Endothelial cell of umbilical vein (primary cell): ENCODE measurements around the gene NOLC1. TPM values are rescaled to one million over a fixed set of nuclear protein-coding genes. Genes with fewer than 3 reads are reported as not detected.

Experiments
- BruUV-seq: library from RNA; stranded (reverse); fragments of 400-500 nt; replicated peaks from 2 replicates; lab custom pipeline; 2021; lab: Mats Ljungman, UMichigan
- CTCF ChIA-PET: fragments of 300-600, 350-600 bp; sonication (Branson Sonifier 250); formaldehyde crosslinking; loops from one replicate; lab custom pipeline; 2021; ENCODE audit warnings: antibody characterized with exemption, inconsistent platforms; lab: Charles Lee
- POLR2A ChIA-PET: fragments of 300-600, 350-600 bp; sonication (Branson Sonifier 250); formaldehyde crosslinking; loops from one replicate; lab custom pipeline; 2021; ENCODE audit warnings: antibody characterized with exemption, inconsistent platforms; lab: Charles Lee
- DNase-seq: peaks from one replicate; pipeline ENCODE4 v3.0.0-alpha.2; 2011; ENCODE audit warnings: low read depth, low spot score
- FAIRE-seq: peaks from 2 replicates; lab custom pipeline; 2011; peaks lifted over from hg19 to GRCh38; lab: Jason Lieb, UNC
- H2AFZ ChIP-seq: 2 replicates; pipeline ENCODE4 v1.6.0; 2012; ENCODE audit warnings: low read depth, low read length, control low read depth, inconsistent platforms
- H3K27ac ChIP-seq: 2 replicates; pipeline ENCODE4 v1.5.1; 2011; ENCODE audit warnings: low read depth, mild to moderate bottlenecking, control low read depth, low read length, moderate library complexity; ENCODE audit not compliant: insufficient read depth
- H3K27me3 ChIP-seq, 2 experiments: 2 replicates each; pipeline versions ENCODE4 v1.6.0 to v1.6.1; 2011; ENCODE audit warnings: low read length in 2 of 2, mixed read lengths in 1 of 2; ENCODE audit not compliant: control insufficient read depth in 2 of 2, insufficient read depth in 2 of 2
- H3K36me3 ChIP-seq, 2 experiments: 2 replicates in 1 of 2; 3 replicates in 1 of 2; pipeline ENCODE4 v1.5.1; 2011; ENCODE audit warnings: low read length in 2 of 2, mild to moderate bottlenecking in 1 of 2, moderate library complexity in 1 of 2; ENCODE audit not compliant: control insufficient read depth in 2 of 2, insufficient read depth in 2 of 2; ENCODE audit errors: extremely low read depth in 1 of 2
- H3K4me1 ChIP-seq: 3 replicates; pipeline ENCODE4 v1.5.1; 2011; ENCODE audit warnings: mild to moderate bottlenecking, low read length; ENCODE audit not compliant: control insufficient read depth, insufficient read depth; ENCODE audit errors: extremely low read depth
- H3K4me2 ChIP-seq: 2 replicates; pipeline ENCODE4 v1.6.1; 2011; ENCODE audit warnings: low read length, control low read depth, mixed read lengths; ENCODE audit not compliant: insufficient read depth
- H3K4me3 ChIP-seq, 3 experiments: fragments of 200-600 bp in 1 of 3; sonication (generic), shearing (Covaris generic) in 1 of 3; replicated peaks in 1 of 3; 2 replicates each; pipeline ENCODE4 v1.5.1; 2011 to 2016; ENCODE audit warnings: control low read depth in 3 of 3, low read length in 3 of 3, mild to moderate bottlenecking in 2 of 3, inconsistent platforms in 1 of 3, low read depth in 1 of 3, moderate library complexity in 1 of 3; ENCODE audit not compliant: insufficient read depth in 1 of 3
- H3K79me2 ChIP-seq: 2 replicates; pipeline ENCODE4 v1.6.0; 2012; ENCODE audit warnings: low read length, inconsistent platforms; ENCODE audit not compliant: control insufficient read depth, insufficient read depth
- H3K9ac ChIP-seq: replicated peaks from 2 replicates; pipeline ENCODE3; 2011; ENCODE audit warnings: low read length, control low read depth; ENCODE audit not compliant: insufficient read depth; ENCODE audit errors: extremely low read depth
- H3K9me1 ChIP-seq: replicated peaks from 3 replicates; pipeline ENCODE4 v1.6.0; 2011; ENCODE audit warnings: mild to moderate bottlenecking, low read length; ENCODE audit not compliant: control insufficient read depth, insufficient read depth; ENCODE audit errors: extremely low read depth
- H3K9me3 ChIP-seq: replicated peaks from 2 replicates; pipeline ENCODE4 v1.5.1; 2012; ENCODE audit warnings: low read length, inconsistent platforms; ENCODE audit not compliant: control insufficient read depth, insufficient read depth
- H4K20me1 ChIP-seq: replicated peaks from 2 replicates; pipeline ENCODE3; 2011; ENCODE audit warnings: mild to moderate bottlenecking, low read length; ENCODE audit not compliant: control insufficient read depth, insufficient read depth; ENCODE audit errors: extremely low read depth
- EZH2 ChIP-seq: IDR thresholded peaks from 2 replicates; pipeline ENCODE4 v1.6.1; 2012; ENCODE audit warnings: borderline replicate concordance, low read depth, mild to moderate bottlenecking, moderate library complexity, low read length, inconsistent platforms; ENCODE audit not compliant: severe bottlenecking
- FOS ChIP-seq: IDR thresholded peaks from 2 replicates; pipeline ENCODE4 v1.6.1; 2011; ENCODE audit warnings: mild to moderate bottlenecking, low read length, moderate library complexity, borderline replicate concordance; ENCODE audit not compliant: insufficient read depth
- GATA2 ChIP-seq: IDR thresholded peaks from 2 replicates; pipeline ENCODE4 v1.7.0; 2011; ENCODE audit warnings: low read depth, mild to moderate bottlenecking, moderate library complexity, mixed read lengths, low read length; ENCODE audit not compliant: insufficient read length, insufficient read depth
- JUN ChIP-seq: IDR thresholded peaks from 2 replicates; pipeline ENCODE4 v1.6.1; 2011; ENCODE audit warnings: borderline replicate concordance, low read depth; ENCODE audit not compliant: insufficient read length, insufficient read depth
- MYC ChIP-seq: IDR thresholded peaks from one replicate; pipeline ENCODE4 v1.6.1; 2011; ENCODE audit warnings: mild to moderate bottlenecking, low read depth, low read length
- POLR2A ChIP-seq: IDR thresholded peaks from 2 replicates; pipeline ENCODE4 v1.6.1; 2012; ENCODE audit warnings: low read depth, mild to moderate bottlenecking, control low read depth, low read length
- POLR2AphosphoS5 ChIP-seq: IDR thresholded peaks from 2 replicates; pipeline ENCODE4 v1.6.1; 2012; ENCODE audit warnings: low read depth, mild to moderate bottlenecking, control low read depth, low read length, moderate library complexity; ENCODE audit not compliant: insufficient read depth
- dilution Hi-C: fragments of 300-500 bp; cut with MboI; formaldehyde crosslinking; loops from one replicate; pipeline ENCODE4 v1.15.0; 2019; ENCODE audit warnings: low sequenced_read_pairs; ENCODE audit not compliant: extremely low pct_ligation_motif_present
- intact Hi-C: fragments of 100-400 bp; cut with micrococcal nuclease; formaldehyde crosslinking; loops from one replicate; pipeline ENCODE4 v1.10.0; 2022
- polyA plus RNA-seq, 4 experiments: library from polyadenylated mRNA; depleted of rRNA in 3 of 4; stranded (reverse) in 3 of 4; unstranded in 1 of 4; fragments of >200 nt; gene quantifications; 2 replicates each; pipeline versions ENCODE4 v1.2.1 to v1.2.3, GENCODE V29; 2011 to 2012; ENCODE audit warnings: missing spikeins in 1 of 4
- total RNA-seq: library from RNA; stranded (reverse); gene quantifications from 2 replicates; pipeline ENCODE4 v1.2.3, GENCODE V29; 2021
- TF ChIP-seq, protein P1 (sequence below), 2 donors: IDR thresholded peaks; 1 replicate in 1 of 2; 2 replicates in 1 of 2; pipeline ENCODE4 v1.5.1; 2011; ENCODE audit warnings: low read length in 2 of 2, mild to moderate bottlenecking in 2 of 2, moderate library complexity in 2 of 2, control low read depth in 1 of 2, inconsistent platforms in 1 of 2, low read depth in 1 of 2; ENCODE audit not compliant: insufficient read depth in 1 of 2; ENCODE audit errors: extremely low read depth in 1 of 2
- TF ChIP-seq, protein P2 (sequence below): IDR thresholded peaks from 2 replicates; pipeline ENCODE4 v1.6.1; 2011; ENCODE audit not compliant: insufficient read depth, insufficient read length

Gene NOLC1
- total and polyA plus RNA-seq, 2 donors (not counting 3 experiments of a cell fraction or from before 2014, with no cell fraction given): 32.1 to 73.1 TPM

DNA sequence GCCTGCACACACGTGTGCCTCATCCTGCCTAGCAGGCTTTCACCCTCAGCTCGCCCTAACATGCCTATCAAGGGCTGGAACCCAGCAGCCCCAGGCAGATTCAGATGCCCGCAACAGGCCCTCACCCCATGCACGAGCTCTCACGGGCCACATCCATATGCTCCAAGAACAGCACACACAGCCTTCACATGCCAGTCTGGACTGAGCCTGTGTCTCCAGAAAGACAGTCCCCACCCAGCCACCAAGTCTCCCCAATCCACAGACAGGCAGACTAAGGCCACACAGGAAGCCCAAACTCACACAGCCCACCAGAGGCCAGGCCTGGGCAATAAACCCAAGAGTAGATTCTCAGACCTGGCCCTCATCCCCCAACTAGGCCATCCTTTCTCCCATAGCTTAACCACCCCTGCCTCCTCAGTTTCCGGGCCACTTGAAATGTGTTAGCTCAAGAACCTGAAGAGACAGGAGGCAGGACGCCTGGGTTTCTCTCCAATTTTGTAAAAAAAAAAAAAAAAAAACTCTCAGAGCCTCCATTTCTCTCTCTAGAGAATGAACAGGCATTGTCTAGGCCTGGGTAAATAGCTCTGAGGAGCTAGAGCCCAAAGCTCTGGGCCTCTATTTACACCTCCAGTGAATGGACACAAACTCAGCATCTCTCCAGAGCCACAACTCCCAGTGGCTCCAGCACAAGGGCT, 38.8 kb upstream of the NOLC1 start:
- Histone ChIP-seq H3K27ac (no peak overlapping the region), H3K4me3 (peak overlapping the region; percentile 38 to 72 (median 58)), H3K9me3 (no peaks in the 10 kb centered on the region), H2AFZ (no peak overlapping the region), H3K27me3 (no peaks in the 10 kb centered on the region), H3K4me1 (peaks cover 46% of the 10 kb centered on the region), H4K20me1 (no peaks in the 10 kb centered on the region), H3K36me3 (peaks cover 18 to 29% of the 10 kb centered on the region in 2 experiments), H3K79me2 (peaks cover 43% of the 10 kb centered on the region), H3K9ac (peak overlapping the region; percentile 60), H3K9me1 (no peaks in the 10 kb centered on the region), H3K4me2 (peak overlapping the region; percentile 71)
- intact Hi-C loops: no loop called here
- dilution Hi-C loops: no loop called here
- CTCF ChIA-PET: interaction anchor here (0.9 to 3.0 kb wide), 6 partner anchors 10 to 273 kb away, joined by 3 to 19 read pairs (median 6); partner anchors contain the start of gene PPRC1
- DNase-seq (no peak), FAIRE-seq (peak; percentile 4)
- TF ChIP-seq FOS: no peak
- TF ChIP-seq POLR2AphosphoS5: no peak
- TF ChIP-seq GATA2: no peak
- TSS peak; percentile 7 for BruUV-seq
- POLR2A ChIA-PET: interaction anchor here (0.7 kb wide), 1 partner anchor 103 kb away, joined by 6 read pairs; no protein-coding TSS in a partner anchor

DNA sequence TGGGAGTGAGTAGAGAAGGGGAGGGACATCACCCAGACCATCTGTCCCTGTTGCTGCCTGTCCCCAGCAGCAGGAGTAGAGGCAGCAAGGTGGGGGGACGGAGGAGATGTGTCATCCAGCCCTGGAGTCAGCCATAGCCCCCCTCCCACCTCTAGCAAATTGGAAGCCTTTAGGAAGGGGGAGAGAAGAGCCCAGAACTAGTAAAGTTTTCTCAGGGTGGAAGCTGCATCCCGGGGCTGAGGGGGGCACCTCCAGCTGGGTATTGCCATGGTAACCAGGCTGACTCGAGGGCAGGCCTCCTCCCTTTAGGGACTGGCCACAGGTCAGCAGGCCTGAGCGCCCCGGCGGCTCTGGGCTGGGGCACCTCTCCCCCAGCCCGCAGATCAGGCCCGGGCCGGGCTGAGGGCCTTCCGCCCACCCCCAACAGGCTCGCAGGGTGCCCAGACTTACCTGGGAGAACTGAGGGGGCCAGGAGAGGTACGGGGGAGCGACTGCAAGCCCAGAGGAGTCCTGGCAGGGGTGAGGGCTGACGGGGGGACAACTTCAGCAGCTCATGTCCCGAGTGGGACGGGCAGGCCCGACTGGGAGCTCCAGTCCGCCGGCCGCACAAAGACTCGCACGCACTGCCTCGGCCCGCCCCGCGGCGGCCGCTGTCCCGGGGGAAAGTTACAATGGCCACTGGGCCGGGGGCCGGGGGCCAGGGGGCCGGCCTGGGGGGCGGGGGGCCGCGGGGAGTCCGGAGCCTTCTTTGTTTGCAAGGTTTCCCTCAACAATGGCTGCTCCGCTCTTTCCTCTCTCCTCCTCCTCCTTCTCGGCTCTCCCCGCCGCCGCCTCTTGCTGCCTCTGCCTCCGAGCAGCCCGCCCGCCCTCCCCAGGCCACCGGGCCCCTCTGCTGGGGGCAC, 38.0 kb upstream of the NOLC1 start:
- peak; percentile 27 for DNase-seq
- H3K36me3 ChIP-seq: peaks cover 17 to 21% of the 10 kb centered on the region in 2 experiments
- no peaks in the 10 kb centered on the region for H3K27me3 ChIP-seq
- H3K27ac ChIP-seq: peak overlapping the region; percentile 10
- ChIA-PET POLR2A (interaction anchor here (0.6 to 1.3 kb wide), 3 partner anchors 12 to 43 kb away, joined by 3 to 4 read pairs (median 3); no protein-coding TSS in a partner anchor), CTCF (interaction anchor here (1.0 to 3.0 kb wide), 8 partner anchors 9 to 273 kb away, joined by 3 to 19 read pairs (median 5); partner anchors contain the start of gene HPS6)
- H3K4me2 ChIP-seq: peak overlapping the region; percentile 71
- FAIRE-seq: peak; percentile 43
- peak overlapping the region; percentile 38 to 72 (median 58) for H3K4me3 ChIP-seq
- H3K9me1 ChIP-seq: no peaks in the 10 kb centered on the region
- no TSS peak for BruUV-seq
- TF ChIP-seq FOS (no peak), MYC (no peak), POLR2A (no peak), GATA2 (no peak), POLR2AphosphoS5 (no peak), JUN (no peak), EZH2 (no peak)
- TF ChIP-seq, protein P1, sequence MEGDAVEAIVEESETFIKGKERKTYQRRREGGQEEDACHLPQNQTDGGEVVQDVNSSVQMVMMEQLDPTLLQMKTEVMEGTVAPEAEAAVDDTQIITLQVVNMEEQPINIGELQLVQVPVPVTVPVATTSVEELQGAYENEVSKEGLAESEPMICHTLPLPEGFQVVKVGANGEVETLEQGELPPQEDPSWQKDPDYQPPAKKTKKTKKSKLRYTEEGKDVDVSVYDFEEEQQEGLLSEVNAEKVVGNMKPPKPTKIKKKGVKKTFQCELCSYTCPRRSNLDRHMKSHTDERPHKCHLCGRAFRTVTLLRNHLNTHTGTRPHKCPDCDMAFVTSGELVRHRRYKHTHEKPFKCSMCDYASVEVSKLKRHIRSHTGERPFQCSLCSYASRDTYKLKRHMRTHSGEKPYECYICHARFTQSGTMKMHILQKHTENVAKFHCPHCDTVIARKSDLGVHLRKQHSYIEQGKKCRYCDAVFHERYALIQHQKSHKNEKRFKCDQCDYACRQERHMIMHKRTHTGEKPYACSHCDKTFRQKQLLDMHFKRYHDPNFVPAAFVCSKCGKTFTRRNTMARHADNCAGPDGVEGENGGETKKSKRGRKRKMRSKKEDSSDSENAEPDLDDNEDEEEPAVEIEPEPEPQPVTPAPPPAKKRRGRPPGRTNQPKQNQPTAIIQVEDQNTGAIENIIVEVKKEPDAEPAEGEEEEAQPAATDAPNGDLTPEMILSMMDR (IDR thresholded peaks at IDR 0.05; ENCODE audit: extremely low read depth in 1 of 2, insufficient read depth in 1 of 2, low read depth in 1 of 2, low read length in 2 of 2): no peak
- TF ChIP-seq, protein P2, sequence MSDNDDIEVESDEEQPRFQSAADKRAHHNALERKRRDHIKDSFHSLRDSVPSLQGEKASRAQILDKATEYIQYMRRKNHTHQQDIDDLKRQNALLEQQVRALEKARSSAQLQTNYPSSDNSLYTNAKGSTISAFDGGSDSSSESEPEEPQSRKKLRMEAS: no peak
- H4K20me1 ChIP-seq: no peaks in the 10 kb centered on the region
- H3K9me3 ChIP-seq: no peaks in the 10 kb centered on the region
- H3K4me1 ChIP-seq: peaks cover 53% of the 10 kb centered on the region
- H2AFZ ChIP-seq: no peak overlapping the region
- dilution Hi-C loops (no loop called here), intact Hi-C loops (loop anchor here (2.0 kb wide), 1 partner anchor 49 kb away; the partner anchor contains the start of gene HPS6)
- peak overlapping the region; percentile 60 for H3K9ac ChIP-seq
- peaks cover 49% of the 10 kb centered on the region for H3K79me2 ChIP-seq
